Measurements from ENCODE around the gene RIPOR3.
"Not testable (repeated sequence)": the region's sequence is repeated elsewhere in the genome, so short reads cannot be mapped to it uniquely, and the experiment has no call there.

RIPOR3 gene

GRCh38 chr20:50679753-50680104, 11.6 kb downstream of the RIPOR3 start:
- no peak for DNase-seq (ENCODE audit: low spot score)

- no peak for DNase-seq (ENCODE audit: low spot score)
These were observed 13.0 kb downstream of the RIPOR3 start for GRCh38 chr20:50678169-50678898.

- no peak for DNase-seq (ENCODE audit: low spot score)
These were observed 14.5 kb downstream of the RIPOR3 start for GRCh38 chr20:50676858-50677257.

- DNase-seq (ENCODE audit: low spot score): not testable (repeated sequence)
These were observed 15.0 kb downstream of the RIPOR3 start for GRCh38 chr20:50676377-50676731.

GRCh38 chr20:50675671-50676376, 15.5 kb downstream of the RIPOR3 start:
- DNase-seq (ENCODE audit: low spot score): peak; percentile 40

- DNase-seq (ENCODE audit: low spot score): no peak
These were observed 17.1 kb downstream of the RIPOR3 start for GRCh38 chr20:50674138-50674825.

- DNase-seq (ENCODE audit: low spot score): no peak
These were observed 17.7 kb downstream of the RIPOR3 start for GRCh38 chr20:50673466-50674137.

GRCh38 chr20:50673146-50673465, 18.2 kb downstream of the RIPOR3 start:
- DNase-seq (ENCODE audit: low spot score): no peak

- no peak for DNase-seq (ENCODE audit: low spot score)
These were observed 18.8 kb downstream of the RIPOR3 start for GRCh38 chr20:50672400-50673145.

GRCh38 chr20:50671626-50672025, 19.7 kb downstream of the RIPOR3 start:
- no peak for DNase-seq (ENCODE audit: low spot score)

GRCh38 chr20:50671010-50671409, 20.3 kb downstream of the RIPOR3 start:
- not testable (repeated sequence) for DNase-seq (ENCODE audit: low spot score)

GRCh38 chr20:50670126-50670862, 21.0 kb downstream of the RIPOR3 start:
- peak; percentile 47 for DNase-seq (ENCODE audit: low spot score)

GRCh38 chr20:50668798-50669197, 22.5 kb downstream of the RIPOR3 start:
- DNase-seq (ENCODE audit: low spot score): no peak

- DNase-seq (ENCODE audit: low spot score): no peak
These were observed 23.0 kb downstream of the RIPOR3 start for GRCh38 chr20:50668326-50668725.

GRCh38 chr20:50666709-50667298, 24.5 kb downstream of the RIPOR3 start:
- DNase-seq (ENCODE audit: low spot score): no peak

GRCh38 chr20:50664254-50664653, 27.1 kb downstream of the RIPOR3 start:
- DNase-seq (ENCODE audit: low spot score): no peak

- DNase-seq (ENCODE audit: low spot score): peak; percentile 91
These were observed 28.1 kb downstream of the RIPOR3 start for GRCh38 chr20:50663095-50663821.

GRCh38 chr20:50659975-50660670, 31.2 kb downstream of the RIPOR3 start:
- DNase-seq (ENCODE audit: low spot score): no peak

- no peak for DNase-seq (ENCODE audit: low spot score)
These were observed 32.5 kb downstream of the RIPOR3 start for GRCh38 chr20:50658804-50659380.
